Fibroblast of peridontal ligament (primary cell): ENCODE data around the gene ATRX.
"Not testable (repeated sequence)": the region's sequence is repeated elsewhere in the genome, so short reads cannot be mapped to it uniquely, and the experiment has no call there.

Experiments
- DNase-seq: peaks from one replicate; pipeline ENCODE4 v3.0.0-alpha.2; 2010; ENCODE audit errors: extremely low read depth

Gene ATRX

GRCh38 chrX:77785486-77786364 is at the start of gene ATRX:
Gene ATRX, minus strand, starts transcription at chrX:77786216. Its CDS starts 215 bp downstream, at chrX:77786001.
- DNase-seq = peak; percentile 77

- DNase-seq = not testable (repeated sequence)
Observed at GRCh38 chrX:77831544-77831943, 45.5 kb upstream of the ATRX start.

GRCh38 chrX:77821989-77822388 is 36.0 kb upstream of the ATRX start:
- DNase-seq = not testable (repeated sequence)

GRCh38 chrX:77820091-77820727 is 34.2 kb upstream of the ATRX start:
- DNase-seq = no peak

GRCh38 chrX:77814210-77814609 is 28.2 kb upstream of the ATRX start:
- DNase-seq = no peak

- no peak for DNase-seq
Observed at GRCh38 chrX:77802201-77802600, 16.2 kb upstream of the ATRX start.

GRCh38 chrX:77795124-77795523 is 9.1 kb upstream of the ATRX start:
- no peak for DNase-seq

- DNase-seq = no peak
Observed at GRCh38 chrX:77793946-77794345, 7.9 kb upstream of the ATRX start.

- peak; percentile 86 for DNase-seq
Observed at GRCh38 chrX:77788050-77788449, 2.0 kb upstream of the ATRX start.

- no peak for DNase-seq
Observed at GRCh38 chrX:77786365-77786680, 307 bp upstream of the ATRX start.

- DNase-seq = no peak
Observed at GRCh38 chrX:77779695-77780094, 6.3 kb downstream of the ATRX start.

- no peak for DNase-seq
Observed at GRCh38 chrX:77776659-77777058, 9.4 kb downstream of the ATRX start.

- no peak for DNase-seq
Observed at GRCh38 chrX:77771601-77772000, 14.4 kb downstream of the ATRX start.

- DNase-seq = no peak
Observed at GRCh38 chrX:77768787-77769186, 17.2 kb downstream of the ATRX start.

GRCh38 chrX:77766212-77766611 is 19.8 kb downstream of the ATRX start:
- DNase-seq = not testable (repeated sequence)

GRCh38 chrX:77755561-77755960 is 30.5 kb downstream of the ATRX start:
- no peak for DNase-seq

- DNase-seq = not testable (repeated sequence)
Observed at GRCh38 chrX:77753942-77754341, 32.1 kb downstream of the ATRX start.

- no peak for DNase-seq
Observed at GRCh38 chrX:77749695-77750094, 36.3 kb downstream of the ATRX start.

- DNase-seq = no peak
Observed at GRCh38 chrX:77743720-77744119, 42.3 kb downstream of the ATRX start.

GRCh38 chrX:77742788-77743476 is 43.1 kb downstream of the ATRX start:
- no peak for DNase-seq

- no peak for DNase-seq
Observed at GRCh38 chrX:77740376-77740905, 45.6 kb downstream of the ATRX start.

- no peak for DNase-seq
Observed at GRCh38 chrX:77733342-77733741, 52.7 kb downstream of the ATRX start.
